RWPE1 (cell line): ENCODE results near the gene FBXW9.

ENCODE experiments used
- CTCF ChIA-PET: fragments of 350-600 bp; sonication (Branson Sonifier 250); formaldehyde crosslinking; extraction: SDS; loops from one replicate; lab custom pipeline; 2021; lab: Yijun Ruan, JAX
- POLR2A ChIA-PET: fragments of 400-600 bp; formaldehyde crosslinking; extraction: SDS; loops from one replicate; lab custom pipeline; 2020; ENCODE audit warnings: antibody characterized with exemption; ENCODE audit not compliant: low non-redundant PET; lab: Yijun Ruan, JAX
- DNase-seq: peaks from one replicate; pipeline ENCODE4 v3.0.0; 2012; ENCODE audit warnings: low spot score
- H3K27ac ChIP-seq: fragments of 450-650 bp; 2 replicates; pipeline ENCODE4 v1.5.1; 2017
- TF ChIP-seq, protein P1 (sequence below): fragments of 450-650 bp; conservative IDR thresholded peaks from 2 replicates; pipeline ENCODE4 v1.5.1; 2017; ENCODE audit warnings: low read depth, mild to moderate bottlenecking

The FBXW9 gene

DNA sequence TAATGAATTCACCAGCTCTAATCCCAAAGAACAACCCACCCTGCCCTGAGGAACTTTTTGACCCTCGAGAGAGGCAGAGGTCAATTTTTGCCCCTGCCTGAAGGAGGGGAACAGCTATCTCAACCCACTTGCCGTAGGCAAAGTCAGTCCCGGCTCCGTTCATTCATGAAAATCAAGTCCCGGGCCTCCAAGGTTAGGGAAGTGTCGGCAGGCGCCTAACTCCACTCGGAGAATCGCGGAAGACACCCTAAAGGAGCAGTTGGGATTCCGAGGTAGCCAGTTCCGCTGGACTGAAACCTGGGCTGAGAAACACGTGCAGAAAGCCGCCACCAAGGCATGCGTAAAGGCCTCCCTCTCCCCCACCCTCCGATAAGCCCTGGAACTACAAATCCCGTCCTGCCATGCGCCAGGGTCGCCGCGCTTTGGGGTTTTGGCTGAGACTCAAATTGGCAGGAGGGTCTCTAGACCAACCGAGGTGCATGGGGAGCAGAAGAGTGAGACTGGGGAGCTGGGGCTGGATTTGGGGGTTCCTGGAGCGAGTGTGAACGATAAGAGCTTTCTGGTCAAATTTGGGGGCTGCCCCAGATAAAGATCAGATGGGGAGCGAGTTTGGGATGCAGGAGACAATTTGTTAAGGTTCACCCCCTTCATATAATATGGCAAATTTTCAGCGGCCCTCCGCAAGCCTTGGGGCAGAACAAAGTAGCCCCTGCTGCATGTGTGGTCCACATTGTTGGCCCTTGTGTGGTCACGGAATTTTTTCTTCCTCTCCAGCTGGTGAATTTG is 27.4 kb upstream of the FBXW9 start, which contains the start of gene TNPO2:
Gene TNPO2, minus strand, starts transcription at position 292 of the 786 bp plus-strand sequence. CDS start 2,955 bp downstream, outside the sequence.
- POLR2A ChIA-PET, result interaction anchor here (1.5 kb wide), 1 partner anchor 10 kb away, joined by 8 read pairs; the partner anchor contains the start of gene TRIR
- DNase-seq, result peak; percentile 70
- CTCF ChIA-PET, result interaction anchor here (0.6 kb wide), 1 partner anchor 34 kb away, joined by 3 read pairs; no protein-coding TSS in a partner anchor
- peak within 1 kb of the TSS; percentile 91 for H3K27ac ChIP-seq
- TF ChIP-seq, protein P1, sequence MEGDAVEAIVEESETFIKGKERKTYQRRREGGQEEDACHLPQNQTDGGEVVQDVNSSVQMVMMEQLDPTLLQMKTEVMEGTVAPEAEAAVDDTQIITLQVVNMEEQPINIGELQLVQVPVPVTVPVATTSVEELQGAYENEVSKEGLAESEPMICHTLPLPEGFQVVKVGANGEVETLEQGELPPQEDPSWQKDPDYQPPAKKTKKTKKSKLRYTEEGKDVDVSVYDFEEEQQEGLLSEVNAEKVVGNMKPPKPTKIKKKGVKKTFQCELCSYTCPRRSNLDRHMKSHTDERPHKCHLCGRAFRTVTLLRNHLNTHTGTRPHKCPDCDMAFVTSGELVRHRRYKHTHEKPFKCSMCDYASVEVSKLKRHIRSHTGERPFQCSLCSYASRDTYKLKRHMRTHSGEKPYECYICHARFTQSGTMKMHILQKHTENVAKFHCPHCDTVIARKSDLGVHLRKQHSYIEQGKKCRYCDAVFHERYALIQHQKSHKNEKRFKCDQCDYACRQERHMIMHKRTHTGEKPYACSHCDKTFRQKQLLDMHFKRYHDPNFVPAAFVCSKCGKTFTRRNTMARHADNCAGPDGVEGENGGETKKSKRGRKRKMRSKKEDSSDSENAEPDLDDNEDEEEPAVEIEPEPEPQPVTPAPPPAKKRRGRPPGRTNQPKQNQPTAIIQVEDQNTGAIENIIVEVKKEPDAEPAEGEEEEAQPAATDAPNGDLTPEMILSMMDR, result no peak

DNA sequence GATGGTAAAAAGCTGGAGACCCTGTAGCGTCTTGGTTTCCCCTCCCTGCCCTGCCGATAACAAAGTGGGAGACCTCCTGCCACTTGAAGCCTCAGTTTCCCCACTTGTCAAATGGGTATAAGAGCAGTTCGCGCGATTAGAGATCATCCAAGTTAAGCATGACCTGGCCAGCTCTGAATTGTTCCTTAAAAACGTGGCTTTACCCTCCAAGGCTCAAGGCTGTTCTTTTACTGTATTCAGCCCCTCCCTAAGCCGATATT is 26.9 kb upstream of the FBXW9 start:
- H3K27ac ChIP-seq, result peak overlapping the region; percentile 91
- POLR2A ChIA-PET, result interaction anchor here (1.5 kb wide), 1 partner anchor 11 kb away, joined by 8 read pairs; the partner anchor contains the start of gene TRIR
- DNase-seq, result no peak
- CTCF ChIA-PET, result interaction anchor here (0.6 kb wide), 2 partner anchors 11 to 35 kb away, joined by 3 read pairs; no protein-coding TSS in a partner anchor
- TF ChIP-seq, protein P1, result no peak

DNA sequence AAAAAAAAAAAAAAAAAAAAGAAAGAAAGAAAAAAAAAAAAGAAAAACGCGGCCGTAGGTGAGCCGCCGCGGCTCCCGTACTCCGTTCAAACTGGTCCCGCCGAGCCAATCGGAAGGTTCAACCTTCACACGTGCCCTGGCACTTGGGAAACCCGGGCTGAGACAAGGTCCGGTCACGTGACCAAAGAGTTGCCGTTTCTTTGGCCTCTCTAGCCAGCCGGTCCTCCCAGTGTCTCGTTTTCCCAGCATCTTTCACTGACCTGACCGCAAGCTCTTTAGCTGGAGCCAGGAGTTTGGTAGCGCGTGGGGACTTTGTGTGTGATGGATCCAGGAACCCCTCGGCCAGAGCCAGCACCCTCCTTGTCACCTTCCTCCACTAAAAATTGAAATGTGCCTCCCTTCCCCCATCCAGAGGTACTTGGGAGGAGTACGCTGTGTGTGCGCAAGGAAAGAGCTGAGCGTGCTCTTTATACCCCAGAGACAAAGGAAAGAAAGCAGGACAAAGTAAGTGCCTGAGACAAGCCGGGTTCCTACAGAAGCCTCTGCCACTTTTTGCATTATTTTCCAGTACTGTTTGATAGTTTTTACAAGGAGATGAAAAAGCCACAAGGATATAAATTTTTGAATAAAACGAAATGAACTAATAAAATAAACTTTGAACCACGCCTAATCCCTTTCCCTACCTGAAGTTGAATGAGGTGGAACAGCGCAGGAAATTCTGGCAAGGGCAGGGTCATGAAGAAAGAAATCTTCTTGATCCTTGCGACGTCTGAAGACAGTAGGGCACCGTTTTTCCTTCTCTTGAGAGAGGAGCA is 26.3 kb upstream of the FBXW9 start:
- ChIA-PET POLR2A (interaction anchor here (1.5 kb wide), 1 partner anchor 11 kb away, joined by 8 read pairs; the partner anchor contains the start of gene TRIR), CTCF (interaction anchor here (0.6 kb wide), 2 partner anchors 11 to 35 kb away, joined by 3 read pairs; no protein-coding TSS in a partner anchor)
- TF ChIP-seq, protein P1, result no peak
- peak; percentile 97 for DNase-seq
- peak overlapping the region; percentile 91 for H3K27ac ChIP-seq

DNA sequence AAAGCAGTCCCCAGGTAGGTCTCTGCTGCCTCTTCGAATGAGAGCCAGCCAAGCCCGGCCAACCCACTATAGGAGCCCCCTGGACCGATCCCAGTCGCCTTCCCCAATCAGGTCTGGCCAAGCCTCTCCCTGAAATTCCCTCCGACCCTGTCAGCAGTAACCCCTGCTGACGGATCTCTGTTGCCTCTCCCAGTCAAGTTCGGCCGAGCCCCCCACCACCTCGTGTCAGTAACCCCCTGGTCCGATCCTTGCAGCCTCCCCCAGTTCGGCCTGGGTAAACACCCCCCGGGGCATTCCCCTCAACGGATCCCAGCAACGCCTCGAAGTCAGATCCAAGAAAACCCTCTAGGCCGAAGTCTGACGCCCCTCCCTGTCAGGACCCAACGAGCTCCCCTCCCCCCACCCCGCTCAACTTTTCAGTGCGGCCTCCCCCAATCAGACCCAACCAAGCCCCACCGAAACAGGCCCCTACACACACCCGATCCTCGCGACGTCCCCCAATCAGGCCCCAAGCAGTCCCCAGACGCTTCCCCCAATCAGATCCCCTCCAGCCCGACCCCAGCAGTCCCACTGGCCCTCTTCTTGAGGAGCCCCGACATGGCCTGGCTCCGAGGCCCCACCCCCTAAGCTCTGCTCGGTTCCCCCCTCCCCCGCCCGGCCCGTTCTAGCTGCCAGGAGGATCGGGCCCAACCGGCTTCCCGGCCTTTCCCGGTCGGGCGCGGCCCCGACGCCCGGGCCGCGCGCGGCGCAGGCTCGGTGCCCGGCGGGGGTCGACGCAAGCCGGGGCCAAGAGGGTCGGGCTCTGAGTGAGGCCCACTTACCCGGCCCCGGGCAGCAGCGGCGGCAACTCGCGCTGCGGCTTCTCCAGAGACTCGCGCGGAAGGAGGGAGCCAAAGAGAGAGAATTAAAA is 25.5 kb upstream of the FBXW9 start:
- TF ChIP-seq, protein P1, result no peak
- H3K27ac ChIP-seq, result peak overlapping the region; percentile 91
- POLR2A ChIA-PET, result interaction anchor here (0.7 kb wide), 1 partner anchor 1627 kb away, joined by 7 read pairs; no protein-coding TSS in a partner anchor
- DNase-seq, result peak; percentile 67
- CTCF ChIA-PET, result interaction anchor here (0.6 to 1.4 kb wide), 3 partner anchors 8 to 32 kb away, joined by 3 to 4 read pairs (median 3); no protein-coding TSS in a partner anchor

DNA sequence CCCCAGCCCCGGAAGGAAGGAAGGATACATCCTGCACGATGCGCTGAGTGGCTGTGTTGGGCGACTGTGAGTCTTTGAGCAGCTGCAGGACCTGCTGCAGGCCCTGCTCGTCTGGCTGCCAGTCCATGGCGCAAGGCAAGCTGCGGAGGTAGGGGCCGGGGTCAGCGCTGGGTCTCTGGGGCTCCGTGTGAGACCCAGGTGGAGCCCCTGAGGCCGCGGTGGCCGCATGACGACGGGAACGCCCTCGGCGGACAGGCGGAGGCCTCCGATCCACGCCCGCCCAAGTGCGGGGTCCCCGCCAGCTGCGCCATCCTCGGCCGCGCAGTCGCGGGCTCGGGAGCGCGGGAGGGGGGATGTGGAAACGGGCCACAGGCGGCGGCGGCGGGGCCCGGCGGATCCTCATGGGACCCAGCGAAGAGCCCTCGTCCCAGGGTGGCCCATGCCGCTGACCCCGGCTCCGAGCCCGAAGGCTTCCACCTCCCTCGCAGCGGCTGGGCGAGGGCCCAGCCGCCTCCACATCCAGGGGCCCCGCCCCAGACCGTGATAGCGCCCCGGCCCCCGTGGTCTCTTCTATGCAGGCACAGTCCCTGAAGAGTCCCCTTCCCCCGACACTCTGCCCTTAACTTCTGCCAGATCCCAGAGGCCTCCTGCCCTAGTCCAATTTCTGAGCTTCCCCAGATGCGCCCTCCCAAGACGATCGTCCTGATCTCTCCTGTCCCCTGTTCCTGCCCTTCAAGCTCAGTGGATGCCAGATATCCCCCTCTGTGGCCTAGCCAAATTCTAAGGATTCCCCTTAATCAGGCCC is 24.6 kb upstream of the FBXW9 start:
- peak overlapping the region; percentile 91 for H3K27ac ChIP-seq
- ChIA-PET POLR2A (interaction anchor here (0.7 kb wide), 1 partner anchor 1626 kb away, joined by 7 read pairs; no protein-coding TSS in a partner anchor), CTCF (interaction anchor here (1.1 to 1.4 kb wide), 2 partner anchors 9 to 13 kb away, joined by 3 to 4 read pairs; no protein-coding TSS in a partner anchor)
- peak; percentile 13 for DNase-seq
- TF ChIP-seq, protein P1, result no peak
